HepG2 (cell line): ENCODE measurements around the gene MICB. TPM values are rescaled to one million over a fixed set of nuclear protein-coding genes. Genes with fewer than 3 reads are reported as not detected.

Experiments used
- ATAC-seq: fragments of 200-7000 bp; cut with Tn5 transposase; 3 replicates; pipeline ENCODE4 v1.9.1; 2020; ENCODE audit warnings: mild to moderate bottlenecking, moderate library complexity
- BruUV-seq: library from RNA; stranded (reverse); fragments of 400-500 nt; replicated peaks from 2 replicates; lab custom pipeline; 2021; lab: Mats Ljungman, UMichigan
- CTCF ChIA-PET: fragments of 300-600 bp; formaldehyde crosslinking; extraction: SDS; loops from one replicate; lab custom pipeline; 2021; ENCODE audit warnings: low total read pairs, inconsistent platforms, low intra/inter-chr PET ratio; lab: Yijun Ruan, JAX
- POLR2A ChIA-PET: fragments of 350-600 bp; sonication (Branson Sonifier 250); formaldehyde crosslinking; loops from one replicate; lab custom pipeline; 2020; ENCODE audit warnings: antibody characterized with exemption, inconsistent platforms; lab: Yijun Ruan, JAX
- DNase-seq: peaks from one replicate; pipeline ENCODE4 v3.0.0-alpha.2; 2015; ENCODE audit warnings: low spot score
- FAIRE-seq: peaks from 3 replicates; lab custom pipeline; 2011; peaks lifted over from hg19 to GRCh38; lab: Jason Lieb, UNC
- H2AFZ ChIP-seq: one replicate; pipeline ENCODE4 v1.6.1; 2011; ENCODE audit warnings: low read length, inconsistent platforms
- H3K27ac ChIP-seq: fragments of 300-600 bp; 3 replicates; pipeline ENCODE4 v1.8.0; 2011; ENCODE audit warnings: mixed run types, mild to moderate bottlenecking, mixed read lengths, low read length, inconsistent platforms; ENCODE audit not compliant: insufficient read depth; ENCODE audit errors: extremely low read length
- H3K27me3 ChIP-seq, 2 experiments: fragments of 200-600 bp in 1 of 2; 2 replicates in 1 of 2; 3 replicates in 1 of 2; pipeline versions ENCODE4 v1.6.0 to v1.8.0; 2011; ENCODE audit warnings: low read length in 2 of 2, mild to moderate bottlenecking in 2 of 2, moderate library complexity in 2 of 2, inconsistent platforms in 1 of 2; ENCODE audit not compliant: insufficient read depth in 2 of 2, control insufficient read depth in 1 of 2
- H3K36me3 ChIP-seq, 2 experiments: fragments of 200-600 bp in 1 of 2; replicated peaks in 1 of 2; 2 replicates in 1 of 2; 3 replicates in 1 of 2; pipeline versions ENCODE4 v1.5.1 to v1.8.0; 2011; ENCODE audit warnings: low read length in 2 of 2, inconsistent platforms in 1 of 2; ENCODE audit not compliant: insufficient read depth in 2 of 2, control insufficient read depth in 1 of 2
- H3K4me1 ChIP-seq: 2 replicates; pipeline ENCODE4 v1.5.1; 2012; ENCODE audit warnings: low read length, inconsistent platforms; ENCODE audit not compliant: insufficient read depth
- H3K4me2 ChIP-seq: 2 replicates; pipeline ENCODE4 v1.6.0; 2011; ENCODE audit warnings: low read depth, low read length, inconsistent platforms
- H3K4me3 ChIP-seq, 3 experiments: fragments of 200-600 bp in 1 of 3; sonication (generic), shearing (Covaris generic) in 1 of 3; replicated peaks in 1 of 3; 2 replicates each; pipeline ENCODE4 v1.5.1; 2011 to 2016; ENCODE audit warnings: low read length in 3 of 3, inconsistent platforms in 2 of 3, low read depth in 2 of 3, mild to moderate bottlenecking in 2 of 3, control low read depth in 1 of 3, mixed read lengths in 1 of 3; ENCODE audit not compliant: insufficient read depth in 1 of 3
- H3K79me2 ChIP-seq: one replicate; pipeline ENCODE4 v1.6.1; 2011; ENCODE audit warnings: low read length, inconsistent platforms; ENCODE audit not compliant: insufficient read depth
- H3K9ac ChIP-seq: 2 replicates; pipeline ENCODE4 v1.6.0; 2011; ENCODE audit warnings: mild to moderate bottlenecking, low read depth, low read length, inconsistent platforms; ENCODE audit not compliant: insufficient read depth
- H3K9me3 ChIP-seq: 2 replicates; pipeline ENCODE4 v1.5.1; 2012; ENCODE audit warnings: mild to moderate bottlenecking, low read length
- H4K20me1 ChIP-seq: 2 replicates; pipeline ENCODE4 v1.6.0; 2011; ENCODE audit warnings: inconsistent platforms, mild to moderate bottlenecking, low read length, moderate library complexity; ENCODE audit not compliant: insufficient read depth
- BRCA1 ChIP-seq: sonication (generic); formaldehyde crosslinking; IDR thresholded peaks from 2 replicates; pipeline ENCODE4 v1.4.0; 2020; ENCODE audit warnings: missing genetic modification reagents
- CENPBD1 ChIP-seq: sonication (generic); formaldehyde crosslinking; IDR thresholded peaks from 2 replicates; pipeline ENCODE4 v1.8.0; 2022; ENCODE audit warnings: missing genetic modification reagents, low read depth, mild to moderate bottlenecking, borderline replicate concordance
- GATAD1 ChIP-seq: IDR thresholded peaks from 2 replicates; pipeline ENCODE4 v1.6.1; 2016; ENCODE audit warnings: missing genetic modification reagents, missing compliant biosample characterization
- GFI1 ChIP-seq: sonication (generic); formaldehyde crosslinking; IDR thresholded peaks from 2 replicates; pipeline ENCODE4 v1.5.0; 2020; ENCODE audit warnings: missing genetic modification reagents, mild to moderate bottlenecking, borderline replicate concordance
- RXRB ChIP-seq: IDR thresholded peaks from 2 replicates; pipeline ENCODE4 v1.6.1; 2016; ENCODE audit warnings: borderline replicate concordance, missing genetic modification reagents, missing compliant biosample characterization
- TCF7 ChIP-seq: sonication (generic); IDR thresholded peaks from 2 replicates; pipeline ENCODE4 v1.6.1; 2016; ENCODE audit warnings: antibody characterized with exemption, low read depth
- TFDP2 ChIP-seq: sonication (generic); formaldehyde crosslinking; IDR thresholded peaks from 2 replicates; pipeline ENCODE4 v1.4.0; 2020; ENCODE audit warnings: missing genetic modification reagents
- ZBTB7A ChIP-seq: sonication (generic); formaldehyde crosslinking; IDR thresholded peaks from 2 replicates; pipeline ENCODE4 v1.8.0; 2022; ENCODE audit warnings: mild to moderate bottlenecking, missing genetic modification reagents
- ZFP82 ChIP-seq: sonication (generic); formaldehyde crosslinking; IDR thresholded peaks from 2 replicates; pipeline ENCODE4 v1.5.1; 2020; ENCODE audit warnings: mild to moderate bottlenecking, missing genetic modification reagents, borderline replicate concordance
- ZNF383 ChIP-seq: sonication (generic); formaldehyde crosslinking; IDR thresholded peaks from 2 replicates; pipeline ENCODE4 v1.4.0; 2020; ENCODE audit warnings: missing genetic modification reagents, mild to moderate bottlenecking, borderline replicate concordance
- WGBS: methylation state at CpG from one replicate; pipeline ENCODE4 v1.1.6; 2017; ENCODE audit warnings: low lambda C conversion rate; 5-methylcytosine and 5-hydroxymethylcytosine counted together
- in situ Hi-C: cut with HindIII; loops from 2 replicates; pipeline ENCODE4 v1.10.0; 2017; ENCODE audit warnings: low pct_unique_long_range_greater_than_20kb; ENCODE audit not compliant: extremely low pct_ligation_motif_present
- intact Hi-C: fragments of 100-400 bp; cut with micrococcal nuclease; formaldehyde crosslinking; loops from one replicate; pipeline ENCODE4 v1.10.0; 2022; ENCODE audit not compliant: unreplicated experiment
- polyA plus RNA-seq, 8 experiments: library from polyadenylated mRNA; depleted of rRNA in 3 of 8; stranded (reverse) in 7 of 8; unstranded in 1 of 8; fragments of >200 nt; fragmentation: Illumina TruSeq in 4 of 8; extraction: Trizol in 4 of 8; gene quantifications; 2 replicates each; pipeline versions ENCODE4 v1.2.1 to v1.2.3, GENCODE V29; 2011 to 2016; ENCODE audit warnings: low read depth in 4 of 8, missing spikeins in 1 of 8, mixed read lengths in 1 of 8; ENCODE audit not compliant: insufficient read depth in 1 of 8
- total RNA-seq, 5 experiments: library from RNA; depleted of rRNA; stranded (reverse); fragments of >200 nt; fragmentation: Illumina TruSeq; extraction: Trizol; gene quantifications; 2 replicates each; pipeline ENCODE4 v1.2.3, GENCODE V29; 2016; ENCODE audit warnings: low read depth in 1 of 5

MICB gene
- total and polyA plus RNA-seq, 2 of the 13 experiments (the other 11 are each of a cell fraction or from before 2014, with no cell fraction given), result 12.5 to 12.8 TPM

GRCh38 chr6:31468311-31468710 is 29.6 kb upstream of the MICB start:
- 30% methylated on average over 2 of the region's 2 CpGs for WGBS
- Histone ChIP-seq H3K79me2 (no peaks in the 10 kb centered on the region), H2AFZ (no peak overlapping the region)
- CTCF ChIA-PET, result no interaction called here
- in situ Hi-C loops (no loop called here), intact Hi-C loops (no loop called here)
- no peak for TF ChIP-seq GATAD1 (CRISPR knock-in tag)
- TF ChIP-seq, all 625 proteins: peak for 0
- BruUV-seq, result no TSS peak
- H3K4me2 ChIP-seq, result no peak overlapping the region
- peaks cover 6% of the 10 kb centered on the region for H3K4me1 ChIP-seq
- DNase-seq (no peak), FAIRE-seq (no peak), ATAC-seq (no peak)
- H3K27me3 ChIP-seq, result peaks cover 0 to 26% of the 10 kb centered on the region in 2 experiments; a peak in 4 of 5 replicates
- H3K36me3 ChIP-seq, result no peaks in the 10 kb centered on the region
- no peaks in the 10 kb centered on the region for H4K20me1 ChIP-seq
- H3K9ac ChIP-seq, result no peak overlapping the region
- H3K27ac ChIP-seq, result no peak overlapping the region
- H3K4me3 ChIP-seq, result no peak overlapping the region
- H3K9me3 ChIP-seq, result no peaks in the 10 kb centered on the region
- POLR2A ChIA-PET, result no interaction called here

GRCh38 chr6:31470801-31471200 is 27.1 kb upstream of the MICB start:
- H3K4me3 ChIP-seq, result no peak overlapping the region
- no peak for DNase-seq
- H2AFZ ChIP-seq, result no peak overlapping the region
- TF ChIP-seq TCF7 (no peak), ZNF383 (no peak), ZFP82 (no peak), CENPBD1 (CRISPR knock-in tag) (no peak), TFDP2 (CRISPR knock-in tag) (no peak), ZBTB7A (CRISPR knock-in tag) (no peak), BRCA1 (CRISPR knock-in tag) (no peak), RXRB (CRISPR knock-in tag) (no peak), GFI1 (no peak)
- FAIRE-seq, result no peak
- H3K4me2 ChIP-seq, result no peak overlapping the region
- H3K79me2 ChIP-seq, result no peaks in the 10 kb centered on the region
- H3K9me3 ChIP-seq, result no peaks in the 10 kb centered on the region
- H3K36me3 ChIP-seq, result no peaks in the 10 kb centered on the region
- H4K20me1 ChIP-seq, result no peaks in the 10 kb centered on the region
- WGBS, result 48% methylated on average over 2 of the region's 2 CpGs
- no peak overlapping the region for H3K9ac ChIP-seq
- no peak overlapping the region for H3K27ac ChIP-seq
- intact Hi-C loops (no loop called here), in situ Hi-C loops (no loop called here)
- CTCF ChIA-PET, result no interaction called here
- no peaks in the 10 kb centered on the region for H3K4me1 ChIP-seq
- no peak for ATAC-seq
- POLR2A ChIA-PET, result interaction anchor here (1.7 kb wide), 1 partner anchor 8 kb away, joined by 3 read pairs; no protein-coding TSS in a partner anchor
- BruUV-seq, result no TSS peak
- H3K27me3 ChIP-seq, result peaks cover 7 to 39% of the 10 kb centered on the region in 2 experiments; a peak in 4 of 5 replicates
